OCI-LY1 (cell line): ENCODE data around the gene AGBL1.

Experiments
- H2AFZ ChIP-seq: fragments of 200-600 bp; sonication (generic), shearing (Covaris generic); 2 replicates; pipeline ENCODE4 v1.6.0; 2014; ENCODE audit warnings: antibody characterized with exemption, mild to moderate bottlenecking, low read length
- H3F3A ChIP-seq: fragments of 200-600 bp; sonication (generic), shearing (Covaris generic); 2 replicates; pipeline ENCODE4 v1.6.0; 2014; ENCODE audit warnings: mild to moderate bottlenecking, antibody characterized with exemption, low read length, moderate library complexity; ENCODE audit not compliant: insufficient read depth
- H3K27ac ChIP-seq: fragments of 200-600 bp; sonication (generic); 2 replicates; pipeline ENCODE4 v1.5.1; 2014; ENCODE audit warnings: low read length, mixed run types, mild to moderate bottlenecking, low read depth; ENCODE audit not compliant: poor library complexity, severe bottlenecking
- H3K27me3 ChIP-seq: fragments of 200-600 bp; sonication (generic); 2 replicates; pipeline ENCODE4 v1.6.0; 2014; ENCODE audit warnings: antibody characterized with exemption, mild to moderate bottlenecking, low read length, moderate library complexity; ENCODE audit not compliant: insufficient read depth
- H3K36me3 ChIP-seq: fragments of 200-600 bp; sonication (generic); 2 replicates; pipeline ENCODE4 v1.6.1; 2014; ENCODE audit warnings: mild to moderate bottlenecking, antibody characterized with exemption, low read length, moderate library complexity, mixed read lengths; ENCODE audit not compliant: insufficient read depth
- H3K4me1 ChIP-seq: fragments of 200-600 bp; sonication (generic); 2 replicates; pipeline ENCODE4 v1.5.1; 2014; ENCODE audit warnings: mild to moderate bottlenecking, low read length, moderate library complexity; ENCODE audit not compliant: insufficient read depth, severe bottlenecking
- H3K4me2 ChIP-seq: fragments of 200-600 bp; sonication (generic), shearing (Covaris generic); 2 replicates; pipeline ENCODE4 v1.6.1; 2014; ENCODE audit warnings: low read length
- H3K4me3 ChIP-seq: fragments of 200-600 bp; sonication (generic); 2 replicates; pipeline ENCODE4 v1.5.1; 2014; ENCODE audit warnings: low read length, low read depth, mild to moderate bottlenecking, mixed read lengths; ENCODE audit not compliant: poor library complexity, severe bottlenecking
- H3K79me2 ChIP-seq: fragments of 200-600 bp; shearing (Covaris generic); 2 replicates; pipeline ENCODE4 v1.6.1; 2016; ENCODE audit warnings: mixed run types, low read length, mixed read lengths; ENCODE audit not compliant: insufficient read depth
- H3K9ac ChIP-seq: fragments of 200-600 bp; sonication (generic), shearing (Covaris generic); 2 replicates; pipeline ENCODE4 v1.6.1; 2014; ENCODE audit warnings: mild to moderate bottlenecking, low read length, mixed read lengths
- H3K9me2 ChIP-seq: fragments of 200-600 bp; sonication (generic), shearing (Covaris generic); 2 replicates; pipeline ENCODE4 v1.6.1; 2014; ENCODE audit warnings: low read depth, mild to moderate bottlenecking, low read length, mixed read lengths
- H3K9me3 ChIP-seq: fragments of 200-600 bp; shearing (Covaris generic); 2 replicates; pipeline ENCODE4 v1.6.1; 2014; ENCODE audit warnings: low read length, mixed read lengths
- H4K20me1 ChIP-seq: fragments of 200-600 bp; sonication (generic), shearing (Covaris generic); 2 replicates; pipeline ENCODE4 v1.6.0; 2016; ENCODE audit warnings: mild to moderate bottlenecking, low read length; ENCODE audit not compliant: insufficient read depth
- EZH2 ChIP-seq: fragments of 200-600 bp; sonication (generic), shearing (Covaris generic); IDR thresholded peaks from 2 replicates; pipeline ENCODE4 v1.8.0; 2017; ENCODE audit warnings: borderline replicate concordance, mixed run types, mild to moderate bottlenecking, antibody characterized with exemption, low read length, moderate library complexity, mixed read lengths
- TF ChIP-seq, protein P1 (sequence below): fragments of 200-600 bp; sonication (generic), shearing (Covaris generic); IDR thresholded peaks from 2 replicates; pipeline ENCODE4 v1.5.1; 2017; ENCODE audit warnings: mild to moderate bottlenecking, antibody characterized with exemption, low read length, moderate library complexity, mixed read lengths

Gene AGBL1

GRCh38 chr15:86611417-86612040 lies 531.9 kb downstream of the AGBL1 start:
- Histone ChIP-seq H3K27ac (no peak overlapping the region), H3K4me1 (no peaks in the 10 kb centered on the region), H4K20me1 (no peaks in the 10 kb centered on the region), H3K27me3 (no peaks in the 10 kb centered on the region), H3K4me3 (no peak overlapping the region), H3K4me2 (no peak overlapping the region), H3K9me3 (no peaks in the 10 kb centered on the region), H3K79me2 (no peaks in the 10 kb centered on the region), H2AFZ (no peak overlapping the region), H3K36me3 (no peaks in the 10 kb centered on the region), H3F3A (no peaks in the 10 kb centered on the region), H3K9ac (no peak overlapping the region), H3K9me2 (no peaks in the 10 kb centered on the region)
- no peak for TF ChIP-seq EZH2
- TF ChIP-seq, protein P1, sequence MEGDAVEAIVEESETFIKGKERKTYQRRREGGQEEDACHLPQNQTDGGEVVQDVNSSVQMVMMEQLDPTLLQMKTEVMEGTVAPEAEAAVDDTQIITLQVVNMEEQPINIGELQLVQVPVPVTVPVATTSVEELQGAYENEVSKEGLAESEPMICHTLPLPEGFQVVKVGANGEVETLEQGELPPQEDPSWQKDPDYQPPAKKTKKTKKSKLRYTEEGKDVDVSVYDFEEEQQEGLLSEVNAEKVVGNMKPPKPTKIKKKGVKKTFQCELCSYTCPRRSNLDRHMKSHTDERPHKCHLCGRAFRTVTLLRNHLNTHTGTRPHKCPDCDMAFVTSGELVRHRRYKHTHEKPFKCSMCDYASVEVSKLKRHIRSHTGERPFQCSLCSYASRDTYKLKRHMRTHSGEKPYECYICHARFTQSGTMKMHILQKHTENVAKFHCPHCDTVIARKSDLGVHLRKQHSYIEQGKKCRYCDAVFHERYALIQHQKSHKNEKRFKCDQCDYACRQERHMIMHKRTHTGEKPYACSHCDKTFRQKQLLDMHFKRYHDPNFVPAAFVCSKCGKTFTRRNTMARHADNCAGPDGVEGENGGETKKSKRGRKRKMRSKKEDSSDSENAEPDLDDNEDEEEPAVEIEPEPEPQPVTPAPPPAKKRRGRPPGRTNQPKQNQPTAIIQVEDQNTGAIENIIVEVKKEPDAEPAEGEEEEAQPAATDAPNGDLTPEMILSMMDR: no peak

GRCh38 chr15:86615411-86615810 lies 535.7 kb downstream of the AGBL1 start:
- no peaks in the 10 kb centered on the region for H3K4me1 ChIP-seq
- H3K27ac ChIP-seq: no peak overlapping the region
- TF ChIP-seq EZH2: no peak
- TF ChIP-seq, protein P1: no peak
- no peaks in the 10 kb centered on the region for H3F3A ChIP-seq
- H4K20me1 ChIP-seq: no peaks in the 10 kb centered on the region
- no peak overlapping the region for H3K9ac ChIP-seq
- no peaks in the 10 kb centered on the region for H3K36me3 ChIP-seq
- no peak overlapping the region for H3K4me2 ChIP-seq
- H3K4me3 ChIP-seq: no peak overlapping the region
- no peaks in the 10 kb centered on the region for H3K27me3 ChIP-seq
- no peaks in the 10 kb centered on the region for H3K9me2 ChIP-seq
- H2AFZ ChIP-seq: no peak overlapping the region
- H3K79me2 ChIP-seq: no peaks in the 10 kb centered on the region
- H3K9me3 ChIP-seq: no peaks in the 10 kb centered on the region

GRCh38 chr15:86615816-86616215 lies 536.1 kb downstream of the AGBL1 start:
- Histone ChIP-seq H3K4me1 (no peaks in the 10 kb centered on the region), H3K4me3 (no peak overlapping the region), H4K20me1 (no peaks in the 10 kb centered on the region), H3K79me2 (no peaks in the 10 kb centered on the region), H3K27me3 (no peaks in the 10 kb centered on the region), H3F3A (no peaks in the 10 kb centered on the region), H3K9me3 (no peaks in the 10 kb centered on the region), H3K36me3 (no peaks in the 10 kb centered on the region), H3K4me2 (no peak overlapping the region), H3K27ac (no peak overlapping the region), H3K9ac (no peak overlapping the region), H3K9me2 (no peaks in the 10 kb centered on the region), H2AFZ (no peak overlapping the region)
- TF ChIP-seq, protein P1: no peak
- no peak for TF ChIP-seq EZH2
